Mucosa of descending colon (tissue), 3 donors: Measurements from ENCODE around the gene OR2B2. TPM values are rescaled to one million over a fixed set of nuclear protein-coding genes. Genes with fewer than 3 reads are reported as not detected.

Experiments
- ATAC-seq: fragments of 200-7000 bp; cut with Tn5 transposase; one replicate; pipeline ENCODE4 v1.9.1; 2020; ENCODE audit warnings: mild to moderate bottlenecking, moderate library complexity
- DNase-seq, 3 donors: peaks; one replicate each; pipeline ENCODE4 v3.0.0-alpha.2; 2020
- H3K36me3 ChIP-seq: fragments of 200-600 bp; one replicate; pipeline ENCODE4 v1.8.0; 2021; ENCODE audit warnings: low read depth, mild to moderate bottlenecking
- H3K4me1 ChIP-seq: fragments of 200-600 bp; one replicate; pipeline ENCODE4 v1.8.0; 2021; ENCODE audit warnings: low read depth, mild to moderate bottlenecking
- H3K4me3 ChIP-seq: fragments of 200-600 bp; one replicate; pipeline ENCODE4 v1.8.0; 2021; ENCODE audit warnings: mild to moderate bottlenecking
- H3K9me3 ChIP-seq: fragments of 200-600 bp; one replicate; pipeline ENCODE4 v1.8.0; 2021; ENCODE audit warnings: mild to moderate bottlenecking
- intact Hi-C, 2 donors: fragments of 100-400 bp; cut with DNase I in 1 of 2; cut with micrococcal nuclease in 1 of 2; formaldehyde crosslinking; loops; one replicate each; pipeline versions ENCODE4 v1.11.0 to v1.11.1; 2022; cut with DNase I, micrococcal nuclease
- total RNA-seq, 3 donors: library from RNA; stranded (reverse); fragmentation: NEBNext Ultra II Directional in 2 of 3; extraction: Animal tissue kit (Norgen Biotek cat#: 25700) in 2 of 3; gene quantifications; one replicate each; pipeline versions ENCODE4 v1.2.1 to v1.2.4, GENCODE V29; 2021 to 2023
- TF ChIP-seq, protein P1 (sequence below): fragments of 200-600 bp; IDR thresholded peaks from one replicate; pipeline ENCODE4 v1.8.0; 2022; ENCODE audit warnings: antibody characterized with exemption, mild to moderate bottlenecking
- donor health status: DM: no; HTN: no; CAD: no; lungs with moderate emphysema.
- donor health status: DM: no; HTN: no; CAD: no.
- donor health status: DM: no; HTN: yes; CAD: no.

OR2B2 gene
- total RNA-seq, 3 donors from 2014 or later = not detected

DNA sequence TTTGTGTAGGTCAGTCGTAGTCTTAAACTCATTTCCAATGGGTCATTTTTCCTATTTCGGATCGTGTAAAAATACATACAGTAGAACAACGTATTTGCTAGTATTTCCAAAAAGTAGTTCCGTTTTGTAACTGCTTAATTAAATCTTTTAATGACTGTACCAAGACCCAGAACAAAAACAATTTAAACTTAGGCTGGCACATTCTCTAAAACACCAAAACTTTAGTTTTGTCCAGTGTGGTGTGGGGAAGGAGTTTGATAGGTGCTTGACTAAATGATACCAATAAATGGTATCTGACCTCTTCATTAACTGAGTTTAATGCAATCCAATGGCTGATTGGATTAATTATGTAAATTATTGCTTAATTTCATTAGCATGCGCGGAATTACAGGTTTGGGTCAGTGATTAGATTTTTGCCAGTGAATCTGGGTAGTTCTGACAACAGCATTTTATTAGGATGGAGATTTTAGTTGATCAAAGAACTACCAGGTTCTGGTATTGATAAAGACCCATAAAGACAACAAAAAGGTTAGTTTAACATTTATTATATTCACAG is 20.8 kb downstream of the OR2B2 start:
- Histone ChIP-seq H3K4me1 (peaks cover 11% of the 10 kb centered on the region), H3K4me3 (no peak overlapping the region), H3K9me3 (no peaks in the 10 kb centered on the region), H3K36me3 (no peaks in the 10 kb centered on the region)
- DNase-seq (no peak), ATAC-seq (no peak)
- intact Hi-C loops = loop anchor here (10.0 kb wide), 2 partner anchors 117 to 717 kb away; no protein-coding TSS in a partner anchor
- TF ChIP-seq, protein P1, sequence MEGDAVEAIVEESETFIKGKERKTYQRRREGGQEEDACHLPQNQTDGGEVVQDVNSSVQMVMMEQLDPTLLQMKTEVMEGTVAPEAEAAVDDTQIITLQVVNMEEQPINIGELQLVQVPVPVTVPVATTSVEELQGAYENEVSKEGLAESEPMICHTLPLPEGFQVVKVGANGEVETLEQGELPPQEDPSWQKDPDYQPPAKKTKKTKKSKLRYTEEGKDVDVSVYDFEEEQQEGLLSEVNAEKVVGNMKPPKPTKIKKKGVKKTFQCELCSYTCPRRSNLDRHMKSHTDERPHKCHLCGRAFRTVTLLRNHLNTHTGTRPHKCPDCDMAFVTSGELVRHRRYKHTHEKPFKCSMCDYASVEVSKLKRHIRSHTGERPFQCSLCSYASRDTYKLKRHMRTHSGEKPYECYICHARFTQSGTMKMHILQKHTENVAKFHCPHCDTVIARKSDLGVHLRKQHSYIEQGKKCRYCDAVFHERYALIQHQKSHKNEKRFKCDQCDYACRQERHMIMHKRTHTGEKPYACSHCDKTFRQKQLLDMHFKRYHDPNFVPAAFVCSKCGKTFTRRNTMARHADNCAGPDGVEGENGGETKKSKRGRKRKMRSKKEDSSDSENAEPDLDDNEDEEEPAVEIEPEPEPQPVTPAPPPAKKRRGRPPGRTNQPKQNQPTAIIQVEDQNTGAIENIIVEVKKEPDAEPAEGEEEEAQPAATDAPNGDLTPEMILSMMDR = no peak

DNA sequence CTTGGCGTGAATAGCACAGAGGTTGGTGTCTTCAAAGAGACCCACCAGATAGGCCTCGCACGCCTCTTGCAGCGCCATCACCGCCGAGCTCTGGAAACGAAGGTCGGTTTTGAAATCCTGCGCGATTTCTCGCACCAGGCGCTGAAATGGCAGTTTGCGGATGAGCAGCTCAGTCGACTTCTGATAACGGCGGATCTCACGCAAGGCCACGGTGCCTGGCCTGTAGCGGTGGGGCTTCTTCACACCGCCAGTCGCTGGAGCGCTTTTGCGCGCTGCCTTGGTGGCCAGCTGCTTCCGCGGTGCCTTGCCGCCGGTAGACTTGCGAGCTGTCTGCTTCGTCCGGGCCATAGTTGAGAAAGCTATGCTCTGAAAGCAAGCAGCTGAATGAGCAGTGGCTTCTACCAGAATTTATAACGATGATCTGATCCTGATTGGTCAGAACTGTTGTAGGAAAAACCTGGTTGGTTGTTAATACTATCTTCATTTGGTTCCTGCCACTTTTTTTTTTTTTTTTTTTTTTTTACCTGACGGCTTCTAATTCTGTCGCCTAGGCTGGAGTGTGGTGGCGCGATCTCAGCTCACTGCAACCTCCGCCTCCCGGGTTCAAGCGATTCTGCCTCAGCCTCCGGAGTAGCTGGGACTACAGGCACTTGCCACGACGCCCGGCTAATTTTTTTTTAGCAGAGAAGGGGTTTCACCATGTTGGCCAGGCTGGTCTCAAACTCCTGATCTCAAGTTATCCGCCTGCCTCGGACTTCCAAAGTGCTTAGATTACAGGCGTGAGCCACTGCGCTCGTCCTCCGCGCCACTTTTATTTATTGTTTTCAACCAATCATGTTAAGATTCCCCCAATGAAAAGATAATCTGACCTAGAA is 21.5 kb downstream of the OR2B2 start:
- H3K4me3 ChIP-seq = no peak overlapping the region
- TF ChIP-seq, protein P1 = no peak
- H3K9me3 ChIP-seq = no peaks in the 10 kb centered on the region
- peaks cover 11% of the 10 kb centered on the region for H3K4me1 ChIP-seq
- DNase-seq (peak; percentile 79 to 86 (median 84)), ATAC-seq (peak; percentile 63)
- intact Hi-C loops = loop anchor here (10.0 kb wide), 2 partner anchors 116 to 716 kb away; no protein-coding TSS in a partner anchor
- H3K36me3 ChIP-seq = no peaks in the 10 kb centered on the region

DNA sequence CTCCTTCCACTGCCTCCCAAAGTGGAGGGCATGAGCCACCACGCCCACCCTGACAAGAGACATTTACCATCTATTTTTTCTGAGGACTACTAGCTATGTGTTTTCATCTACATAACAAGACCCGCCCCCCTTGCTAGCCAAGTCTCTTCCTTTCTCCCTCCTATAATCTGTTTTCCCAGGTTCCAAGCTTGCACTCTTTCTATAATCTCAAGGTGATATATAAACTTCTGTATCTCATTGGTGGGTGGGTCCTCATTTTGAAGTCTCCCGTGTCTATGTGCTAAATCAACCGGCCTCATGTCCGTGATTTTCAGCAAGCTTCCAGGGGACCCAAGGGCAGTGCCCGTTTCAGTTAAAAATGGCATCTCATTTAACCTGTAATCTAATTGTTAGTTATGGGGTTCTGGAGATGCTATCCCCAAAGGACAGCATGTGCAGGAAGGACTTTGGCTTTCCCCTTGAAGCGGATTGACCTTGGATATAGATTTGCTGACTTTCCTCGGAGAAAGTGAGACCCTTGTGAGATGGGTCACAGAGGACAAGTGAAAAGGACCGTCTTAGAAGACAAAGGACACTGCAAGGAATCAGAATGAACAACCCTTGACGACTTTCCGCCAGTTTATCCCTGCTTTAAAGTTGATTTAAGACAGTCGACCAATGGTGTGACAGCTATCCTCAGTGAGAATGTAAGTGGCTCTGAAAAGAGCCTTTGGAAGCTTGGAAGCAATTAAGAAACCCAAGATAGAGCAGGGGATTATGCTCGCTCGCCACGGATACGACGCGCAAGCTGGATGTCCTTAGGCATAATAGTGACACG is 22.4 kb downstream of the OR2B2 start:
- no peak overlapping the region for H3K4me3 ChIP-seq
- no peaks in the 10 kb centered on the region for H3K36me3 ChIP-seq
- DNase-seq = no peak
- TF ChIP-seq, protein P1 = no peak
- intact Hi-C loops = loop anchor here (10.0 kb wide), 2 partner anchors 115 to 715 kb away; no protein-coding TSS in a partner anchor
- H3K9me3 ChIP-seq = no peaks in the 10 kb centered on the region
- H3K4me1 ChIP-seq = peaks cover 9% of the 10 kb centered on the region
- ATAC-seq = no peak

DNA sequence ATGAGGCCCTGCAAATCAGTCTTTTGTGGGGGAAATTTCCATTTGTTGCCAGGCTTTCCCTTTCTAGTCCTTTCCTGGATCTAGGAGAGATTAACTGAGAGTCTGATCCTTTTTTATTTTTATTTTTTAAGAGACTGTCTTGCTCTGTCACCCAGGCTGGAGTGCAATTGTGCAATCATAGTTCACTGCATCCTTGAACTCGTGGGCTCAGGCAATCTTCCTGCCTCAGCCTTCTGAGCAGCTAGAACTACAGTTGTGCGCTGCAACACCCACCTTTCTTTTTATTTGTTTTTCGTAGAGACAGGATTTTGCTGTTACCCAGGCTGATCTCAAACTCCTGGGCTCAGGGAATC is 22.9 kb downstream of the OR2B2 start:
- TF ChIP-seq, protein P1 = no peak
- Histone ChIP-seq H3K4me3 (no peak overlapping the region), H3K4me1 (peaks cover 6% of the 10 kb centered on the region), H3K9me3 (no peaks in the 10 kb centered on the region), H3K36me3 (no peaks in the 10 kb centered on the region)
- no peak for DNase-seq
- no peak for ATAC-seq
- intact Hi-C loops = no loop called here

DNA sequence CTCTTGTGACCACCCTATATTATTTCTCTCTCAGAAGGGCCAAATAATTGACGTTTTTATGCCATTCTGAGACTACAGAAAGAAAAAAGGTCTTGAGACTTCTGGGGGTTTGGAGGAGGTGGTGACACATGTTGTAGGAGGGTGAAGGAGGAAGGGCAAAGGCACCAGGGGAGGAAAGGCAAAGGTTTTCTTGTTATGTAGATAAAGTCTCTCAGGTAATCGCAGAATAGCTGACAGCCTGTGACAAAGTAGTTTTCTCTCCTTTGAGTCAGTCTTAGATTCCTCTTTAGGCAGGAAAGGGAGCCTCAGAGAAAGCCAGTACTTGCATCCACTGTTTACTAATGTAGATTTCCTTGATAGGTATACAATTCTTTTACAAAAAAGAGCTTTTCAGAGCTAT is 23.6 kb downstream of the OR2B2 start:
- no peaks in the 10 kb centered on the region for H3K9me3 ChIP-seq

More for the DNA sequence above, 23.6 kb downstream of the OR2B2 start:
- ATAC-seq (no peak), DNase-seq (no peak)
- H3K4me1 ChIP-seq = peaks cover 6% of the 10 kb centered on the region
- TF ChIP-seq, protein P1 = no peak
- intact Hi-C loops = no loop called here
- H3K4me3 ChIP-seq = no peak overlapping the region
- no peaks in the 10 kb centered on the region for H3K36me3 ChIP-seq
